Esophagus mucosa (tissue), 1 donor: ENCODE measurements around the gene LCP2. TPM values are rescaled to one million over a fixed set of nuclear protein-coding genes. Genes with fewer than 3 reads are reported as not detected.

ENCODE experiments used
- ATAC-seq: fragments of 200-7000 bp; cut with Tn5 transposase; one replicate; pipeline ENCODE4 v1.9.1; 2020
- total RNA-seq: library from RNA; stranded (reverse); gene quantifications from one replicate; pipeline ENCODE4 v1.2.4, GENCODE V29; 2023
- donor health status: DM: yes; HTN: yes; CAD: no.

Gene LCP2
- 3.0 TPM for total RNA-seq

DNA sequence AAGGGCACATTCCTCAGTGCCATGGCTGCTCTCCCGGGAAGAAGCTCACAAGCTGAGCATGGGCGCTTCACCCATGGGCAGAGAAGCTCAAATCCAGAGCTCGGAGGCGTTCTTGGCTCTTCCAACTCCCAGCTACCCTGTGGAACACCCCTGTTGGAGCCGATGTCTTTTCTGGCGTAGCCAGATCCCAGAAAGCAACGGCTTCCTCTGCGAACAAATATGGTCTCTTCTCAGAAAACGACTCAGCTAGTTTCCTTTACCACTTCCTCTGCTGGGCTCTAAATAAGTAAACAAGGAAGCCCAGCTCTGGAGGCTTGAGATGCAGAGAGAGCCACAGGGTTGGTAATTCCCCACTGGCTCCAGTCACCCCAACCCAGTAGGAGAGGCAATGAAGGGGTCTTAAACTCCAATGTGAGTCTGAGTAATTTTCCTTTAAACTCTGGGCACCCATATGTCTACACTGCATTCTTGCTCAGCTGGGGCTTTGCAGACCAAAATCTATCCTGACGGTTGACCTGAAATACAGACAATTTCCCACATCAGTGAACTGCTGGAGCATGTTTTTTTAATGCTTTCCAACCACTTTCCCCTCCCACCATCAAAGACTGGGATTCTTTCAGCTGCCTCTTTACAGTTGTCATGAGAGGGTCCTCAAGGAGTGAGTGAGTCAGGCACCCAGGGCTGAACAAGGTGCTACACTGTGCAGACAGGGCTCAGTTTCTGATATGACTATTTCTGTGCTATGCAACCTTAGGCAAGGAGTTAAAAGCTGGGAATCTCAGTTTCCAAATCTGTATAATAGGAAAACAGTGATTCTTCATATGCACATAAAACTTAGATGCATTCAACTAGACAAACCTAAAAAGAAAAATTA lies at the start of gene LCP2:
Gene LCP2 (minus strand): TSS at position 189 of the 874 bp plus-strand sequence. CDS start 166 bp downstream, at position 23.
- ATAC-seq, result no peak

DNA sequence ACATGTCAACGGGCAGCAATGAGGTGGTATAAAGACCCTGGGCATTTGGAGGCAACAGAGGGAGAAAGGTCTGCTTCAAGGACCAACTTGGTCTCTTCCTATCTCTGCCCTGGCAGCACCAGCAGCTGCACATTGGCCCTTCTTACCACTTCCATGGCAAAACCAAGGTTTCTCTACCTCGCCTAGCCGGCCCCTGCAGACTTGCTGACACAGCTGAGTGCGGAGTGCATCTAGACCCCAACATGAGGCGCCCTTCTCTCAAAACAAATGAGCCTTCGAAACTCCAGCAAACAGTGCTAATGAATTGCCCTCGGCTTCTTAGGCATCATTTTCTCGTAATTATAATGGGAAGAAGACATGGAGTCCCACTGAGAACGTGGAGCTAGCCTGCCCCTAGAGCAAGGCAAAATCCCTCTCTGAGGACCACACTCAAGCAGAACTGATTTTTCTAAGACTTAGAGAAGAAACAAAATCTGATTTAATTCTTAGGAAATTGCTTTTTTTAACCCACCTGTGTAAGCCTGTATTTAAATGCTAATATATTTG lies 49.5 kb upstream of the LCP2 start:
- no peak for ATAC-seq

DNA sequence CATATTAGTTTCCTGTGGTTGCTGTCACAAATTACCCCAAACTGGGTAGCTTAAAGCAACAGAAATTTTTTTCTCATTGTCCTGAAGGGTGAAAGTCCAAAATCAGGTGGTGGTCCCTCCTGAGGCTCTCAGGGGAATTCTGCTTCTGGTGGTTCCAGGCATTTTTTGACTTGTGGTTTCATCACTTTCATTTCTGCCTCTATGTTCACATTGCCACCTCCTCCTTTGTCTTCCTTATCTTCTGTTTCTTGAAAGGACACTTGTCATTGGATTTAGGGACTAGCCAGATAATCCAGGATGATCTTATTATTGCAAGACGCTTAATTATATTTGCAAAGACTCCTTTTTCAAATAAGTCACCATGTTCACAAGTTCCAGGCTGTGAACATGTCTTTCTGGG lies 48.4 kb upstream of the LCP2 start:
- ATAC-seq, result no peak

DNA sequence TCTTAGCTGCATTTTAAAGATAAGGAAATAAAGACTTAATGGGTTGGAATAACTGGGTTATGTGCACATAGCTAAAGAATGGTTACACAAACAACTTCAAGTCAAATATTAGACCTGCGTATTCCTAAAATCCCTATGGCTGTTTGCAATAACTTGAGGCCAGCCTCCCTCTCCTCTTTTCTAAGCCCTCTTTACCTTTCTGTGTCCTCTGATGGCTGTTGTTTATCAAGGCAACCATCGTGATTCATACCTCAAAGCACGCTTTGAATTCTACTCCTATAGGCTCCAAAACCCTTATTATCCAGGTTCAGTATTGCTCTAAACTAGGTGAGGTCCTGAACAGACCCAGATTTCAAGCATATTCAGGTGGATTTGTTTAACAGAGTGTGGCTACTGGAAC lies 45.6 kb upstream of the LCP2 start:
- no peak for ATAC-seq

DNA sequence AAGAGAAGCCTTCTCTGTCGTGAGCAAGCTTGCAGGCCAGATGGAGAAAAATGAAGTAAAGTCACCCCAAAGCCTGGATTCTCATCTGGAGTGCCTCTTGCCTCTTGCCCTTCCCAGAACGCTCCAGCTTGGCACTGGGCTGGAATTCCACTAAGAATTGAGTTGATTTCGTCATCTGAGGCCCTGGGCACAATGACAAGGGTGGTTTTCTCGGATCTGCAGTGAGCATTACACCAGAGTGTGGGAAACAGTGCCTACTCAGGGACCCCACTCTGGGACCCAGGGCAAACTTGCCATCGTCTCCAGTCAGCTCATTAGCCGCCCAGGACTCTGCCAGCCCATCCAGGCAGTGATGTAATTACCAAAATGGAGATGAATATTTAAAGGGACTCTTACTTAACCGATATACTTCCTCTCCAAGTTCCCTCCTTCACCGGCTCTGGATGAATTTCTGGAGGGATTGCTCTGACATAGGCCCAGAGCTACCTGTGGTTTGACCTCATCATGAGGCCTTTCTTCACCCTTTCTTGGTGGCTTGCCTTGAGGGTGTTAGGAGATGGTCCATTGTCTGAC lies 44.7 kb upstream of the LCP2 start:
- no peak for ATAC-seq

DNA sequence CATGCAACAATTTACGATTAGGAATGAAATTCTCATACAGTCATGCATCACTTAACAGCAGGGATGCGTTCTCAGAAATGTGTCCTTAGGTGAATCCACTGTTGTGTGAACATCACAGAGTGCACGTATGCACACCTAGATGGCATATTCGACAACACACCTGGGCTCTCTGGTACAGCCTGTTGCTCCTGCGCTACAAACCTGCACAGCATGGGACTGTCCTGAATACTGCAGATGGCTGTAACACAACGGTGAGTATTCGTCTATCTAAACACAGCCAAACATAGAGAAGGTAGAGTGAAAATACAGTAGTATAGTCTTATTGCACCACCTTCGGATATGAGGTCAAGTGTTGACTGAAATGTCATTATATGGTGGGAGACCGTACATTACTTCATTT lies 44.0 kb upstream of the LCP2 start:
- ATAC-seq, result no peak

DNA sequence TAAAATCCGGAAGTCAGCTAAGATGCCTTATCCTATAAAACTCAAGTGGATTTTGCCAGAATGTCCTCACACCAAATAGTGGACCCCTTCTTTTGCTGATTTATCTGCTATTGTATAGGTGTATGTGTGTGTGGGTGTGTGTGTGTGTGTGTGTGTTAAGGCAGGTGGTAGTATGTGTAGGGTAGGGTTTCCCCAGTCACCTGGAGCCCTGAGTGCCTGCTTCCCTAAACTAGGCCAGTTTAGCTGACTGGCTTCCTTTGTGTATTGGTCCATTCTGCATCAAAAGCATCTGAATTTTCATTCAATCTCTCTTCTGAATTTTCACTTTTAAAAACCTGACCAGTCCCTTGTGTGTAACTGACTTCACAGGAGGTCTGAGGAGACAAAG lies 42.2 kb upstream of the LCP2 start:
- ATAC-seq, result no peak

DNA sequence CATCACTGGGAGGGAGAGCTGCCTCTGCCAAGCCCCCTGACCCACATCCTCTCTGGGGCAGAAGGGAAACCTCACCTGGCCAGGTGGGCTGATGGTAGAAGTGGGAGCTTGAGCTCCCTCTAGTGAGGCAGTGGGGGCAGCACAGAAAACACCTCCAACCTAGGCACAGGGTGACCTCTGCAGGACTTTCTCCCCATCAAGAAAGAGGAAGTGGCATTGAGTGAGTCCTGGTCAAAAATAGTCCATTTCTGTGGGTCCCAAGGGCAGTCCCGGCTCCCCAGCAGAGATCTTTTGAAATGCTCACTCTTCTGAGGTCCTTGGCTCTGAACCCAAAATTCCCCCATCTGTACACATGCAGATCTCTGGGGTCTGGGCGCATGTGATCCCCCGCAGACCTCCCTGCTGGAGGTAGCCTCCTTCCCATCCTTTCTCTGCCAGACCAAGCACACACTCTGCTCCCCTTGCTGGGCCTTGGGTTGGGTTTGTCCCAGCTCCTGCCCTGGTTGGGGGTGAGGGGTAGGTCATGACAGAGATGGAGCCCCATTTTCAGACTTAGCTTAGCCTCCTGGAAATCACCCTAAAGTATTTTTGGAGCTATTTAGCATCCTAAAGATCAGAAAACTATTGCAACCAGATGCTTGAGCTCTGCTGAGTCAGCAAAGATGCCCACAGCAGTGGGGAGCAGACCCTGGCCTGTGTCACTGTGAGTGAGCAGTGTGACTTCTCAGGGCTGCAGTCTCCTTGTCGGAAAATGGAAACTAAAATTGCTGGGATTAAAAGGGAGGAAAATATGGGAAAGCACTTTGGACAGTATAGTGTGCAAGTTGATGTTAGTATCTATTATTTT lies 41.6 kb upstream of the LCP2 start:
- peak; percentile 67 for ATAC-seq

DNA sequence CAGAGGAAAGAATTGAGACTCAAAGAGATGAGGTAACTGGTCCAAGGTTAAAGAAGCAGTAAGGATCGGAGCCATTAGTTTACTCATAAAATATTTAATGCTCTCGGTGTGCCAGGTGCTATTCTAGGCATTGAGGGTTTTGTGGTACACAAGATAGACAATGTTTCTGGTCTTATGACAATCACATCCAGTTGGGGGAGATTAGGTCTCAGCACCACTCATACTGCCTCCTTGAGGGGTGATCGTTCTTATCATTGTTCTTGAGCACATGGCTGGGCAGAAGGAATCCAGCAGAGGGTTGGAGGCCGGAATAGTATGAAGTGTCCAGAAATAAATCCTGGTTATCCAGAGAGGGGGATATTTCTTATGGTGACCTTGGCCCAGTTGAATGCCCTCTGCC lies 40.7 kb upstream of the LCP2 start:
- no peak for ATAC-seq

DNA sequence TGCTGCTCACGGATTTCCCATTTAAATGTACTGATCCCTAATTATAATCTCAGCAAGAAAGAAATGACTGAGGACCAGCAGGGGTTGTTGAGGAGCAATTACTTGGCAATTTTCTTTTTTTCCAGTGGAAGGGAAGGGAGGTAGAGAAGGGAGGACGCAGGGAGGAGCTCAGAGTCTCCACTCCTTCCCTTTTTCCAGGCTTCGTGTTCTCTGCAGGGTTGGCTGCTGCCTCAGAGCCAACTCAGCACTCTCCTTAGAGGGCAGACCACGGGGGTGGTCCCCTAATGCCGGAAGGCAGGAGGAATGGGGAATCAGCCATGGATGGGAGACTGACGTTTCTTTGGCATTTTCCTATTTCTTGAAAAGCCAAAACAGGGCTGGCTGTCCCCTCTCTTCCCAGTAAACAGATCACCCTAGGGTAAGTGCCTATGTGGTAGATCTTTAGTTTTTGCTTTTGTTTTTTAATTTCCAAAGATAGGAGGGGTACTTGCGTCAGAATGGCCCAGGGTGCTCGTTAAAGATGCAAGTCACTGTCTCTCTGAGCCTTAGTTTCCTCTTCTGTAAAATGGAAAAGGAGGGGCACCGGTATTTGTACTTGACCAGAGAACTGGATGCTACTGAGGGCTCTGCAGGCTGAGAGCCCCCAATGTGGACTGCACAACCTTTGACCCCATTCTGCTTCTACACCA lies 39.6 kb upstream of the LCP2 start:
- ATAC-seq, result no peak

DNA sequence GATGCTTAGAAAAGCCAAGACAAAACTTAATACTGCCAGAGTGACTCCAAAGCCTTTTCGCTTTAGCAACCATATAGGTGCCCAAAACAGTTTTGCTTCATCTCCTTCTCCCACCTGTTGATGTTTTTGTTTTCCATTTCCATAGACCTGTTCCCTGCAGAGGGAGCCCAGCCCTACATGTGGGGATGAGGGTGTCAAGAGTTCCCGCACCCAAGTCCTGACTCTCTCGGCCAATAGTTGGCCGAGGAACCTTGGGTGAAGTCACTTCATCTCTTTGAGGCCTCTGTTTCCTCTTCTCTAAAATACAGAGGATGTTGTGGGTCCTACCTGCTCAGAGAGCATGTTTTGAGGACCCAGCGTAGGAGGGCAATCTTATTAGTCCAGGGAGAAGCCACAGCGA lies 38.5 kb upstream of the LCP2 start:
- ATAC-seq, result no peak

DNA sequence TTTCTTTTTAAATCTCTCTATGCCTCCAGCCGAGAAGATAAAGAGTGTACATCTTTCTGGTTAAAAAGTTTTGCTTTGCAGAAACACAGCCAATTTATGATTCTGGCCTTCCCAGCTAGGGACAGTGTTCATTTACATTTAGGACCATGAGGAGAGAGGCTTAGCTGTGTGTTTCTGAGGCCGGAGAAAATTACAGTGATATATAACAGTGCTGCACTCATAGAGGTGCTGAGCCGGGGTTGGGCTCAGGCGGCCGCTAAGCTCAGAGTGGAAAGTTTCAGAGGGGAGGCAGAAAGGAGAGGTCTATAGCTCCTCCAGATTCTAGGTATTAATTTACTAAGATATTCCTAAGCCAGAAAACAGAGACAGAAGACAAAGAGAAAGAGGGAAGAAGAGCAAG lies 37.0 kb upstream of the LCP2 start:
- no peak for ATAC-seq

DNA sequence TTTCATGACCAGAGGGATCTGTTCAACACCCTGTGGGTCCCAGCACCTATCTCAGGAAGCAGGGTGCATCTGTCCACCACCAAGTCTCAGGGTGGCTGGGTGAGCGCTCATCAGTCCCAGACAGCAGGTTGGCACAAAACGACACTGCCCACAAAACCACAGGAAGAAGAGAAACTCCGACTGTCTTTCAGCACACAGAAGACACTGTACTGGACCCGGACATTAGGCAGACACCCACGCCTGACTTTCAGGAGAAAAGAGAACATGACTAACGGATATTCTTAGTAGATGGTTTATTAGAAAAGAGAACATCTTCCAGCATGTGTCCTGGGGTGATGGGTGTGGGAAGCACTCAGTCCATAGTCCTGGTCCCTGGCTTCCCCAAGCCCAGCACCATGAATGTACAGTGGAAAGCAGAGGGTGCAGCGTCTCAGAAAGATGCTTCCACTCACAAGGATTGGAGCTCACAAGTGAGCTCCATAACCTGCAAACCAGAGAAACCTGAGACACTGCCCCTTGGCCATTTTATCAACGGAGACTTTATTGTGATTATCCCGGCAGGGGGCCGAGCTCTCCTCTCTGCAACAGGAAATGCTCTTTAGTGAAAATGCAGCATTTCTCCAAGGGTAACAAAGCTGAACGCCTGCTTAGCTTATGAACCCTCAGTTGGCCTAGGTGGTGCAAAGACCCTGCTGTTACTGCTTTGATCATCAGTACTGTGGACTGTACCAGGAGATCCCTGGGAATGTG lies 35.8 kb upstream of the LCP2 start:
- ATAC-seq, result no peak

DNA sequence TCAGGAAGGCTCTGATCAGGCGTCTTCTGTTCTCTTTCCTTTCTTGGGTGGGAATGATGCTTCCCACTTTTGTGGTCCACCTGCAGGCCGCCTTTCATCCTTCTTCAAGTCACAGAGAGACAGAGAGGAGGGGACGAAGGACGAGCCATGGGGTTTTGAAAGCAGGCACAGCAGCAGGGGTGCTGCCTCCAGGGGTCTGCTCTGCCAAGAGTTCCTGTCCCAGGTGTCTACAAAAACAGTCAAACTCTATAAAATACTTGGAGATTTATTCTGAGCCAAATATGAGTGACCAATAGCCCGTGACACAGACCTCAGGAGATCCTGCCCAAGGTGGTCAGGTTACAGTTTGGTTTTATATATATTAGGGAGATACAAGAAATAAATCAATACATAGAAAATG lies 34.5 kb upstream of the LCP2 start:
- no peak for ATAC-seq

DNA sequence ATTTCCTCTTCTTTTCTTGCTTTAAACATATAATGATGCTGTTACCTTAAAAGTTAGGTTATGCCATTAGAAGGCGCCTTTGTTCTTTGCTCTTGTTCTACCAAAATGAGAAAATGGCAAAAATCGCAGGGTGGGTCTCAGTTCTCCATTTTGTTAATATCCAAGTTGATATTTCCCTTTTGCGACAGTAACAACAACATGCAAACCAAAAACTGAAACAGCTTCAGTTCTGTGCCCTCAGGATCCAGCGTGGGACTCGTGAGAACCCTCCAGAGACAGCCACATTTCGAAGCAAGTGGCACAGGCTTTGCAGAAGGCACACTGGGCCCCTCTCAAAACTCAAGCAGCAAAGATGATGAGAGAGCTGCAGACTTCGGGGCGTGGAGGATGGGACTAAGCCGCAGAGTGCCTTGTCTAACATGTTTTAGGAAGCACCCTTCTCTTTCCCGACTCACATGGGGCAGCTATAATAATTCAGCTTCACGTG lies 33.0 kb upstream of the LCP2 start:
- no peak for ATAC-seq

DNA sequence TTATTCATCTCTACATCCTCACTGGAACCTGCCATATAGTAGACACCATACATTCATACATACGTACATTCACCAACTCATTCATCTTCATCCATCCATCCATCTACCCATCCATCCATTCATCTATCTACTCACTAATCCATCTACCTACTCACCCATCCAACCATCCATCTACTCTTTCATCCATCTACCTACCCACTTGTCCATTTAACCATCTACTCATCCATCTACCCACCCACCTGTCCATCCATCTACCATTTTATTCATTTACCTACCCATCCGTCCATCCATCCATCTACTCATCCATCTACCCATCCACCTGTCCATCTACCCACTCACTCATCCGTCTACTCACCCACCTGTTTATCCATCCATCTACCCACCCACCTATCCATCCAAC lies 31.9 kb upstream of the LCP2 start:
- no peak for ATAC-seq

DNA sequence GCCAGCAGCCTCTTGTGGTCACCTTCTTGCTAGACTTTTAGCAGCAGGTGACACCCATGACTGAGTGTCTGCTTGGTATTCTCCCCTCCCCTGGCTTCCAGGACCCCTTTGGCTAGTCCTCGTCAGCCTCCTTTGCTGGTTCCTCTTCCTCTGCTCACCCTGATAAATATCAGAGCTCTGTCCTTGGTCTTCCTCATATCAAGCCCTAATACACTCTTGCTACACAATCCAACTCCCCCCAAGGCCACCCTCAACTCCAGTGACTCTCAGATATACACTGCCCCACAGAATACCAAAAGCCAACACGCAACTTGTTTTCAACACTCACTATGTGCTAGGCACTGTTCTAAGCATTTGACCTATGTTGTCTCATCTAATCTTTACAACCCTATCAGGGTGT lies 30.3 kb upstream of the LCP2 start:
- no peak for ATAC-seq

DNA sequence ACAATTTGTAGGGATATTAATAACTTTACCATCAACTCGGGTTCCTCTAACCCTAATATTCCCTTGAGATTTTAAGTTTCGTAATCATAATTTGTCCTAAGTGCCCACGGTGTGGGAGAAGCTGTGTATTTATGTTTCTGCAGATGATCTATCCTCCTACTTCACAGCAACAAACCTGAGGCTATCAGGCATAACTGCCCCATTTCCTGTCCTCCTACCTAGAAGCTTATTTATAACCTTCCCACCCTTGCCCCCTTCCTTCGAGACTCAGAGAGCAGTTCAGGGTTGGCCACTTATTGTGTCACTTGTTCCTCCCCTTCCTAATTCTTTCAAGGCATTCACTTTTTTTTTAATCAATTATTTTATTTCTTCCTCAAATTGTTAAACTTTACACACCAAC lies 29.6 kb upstream of the LCP2 start:
- ATAC-seq, result no peak

DNA sequence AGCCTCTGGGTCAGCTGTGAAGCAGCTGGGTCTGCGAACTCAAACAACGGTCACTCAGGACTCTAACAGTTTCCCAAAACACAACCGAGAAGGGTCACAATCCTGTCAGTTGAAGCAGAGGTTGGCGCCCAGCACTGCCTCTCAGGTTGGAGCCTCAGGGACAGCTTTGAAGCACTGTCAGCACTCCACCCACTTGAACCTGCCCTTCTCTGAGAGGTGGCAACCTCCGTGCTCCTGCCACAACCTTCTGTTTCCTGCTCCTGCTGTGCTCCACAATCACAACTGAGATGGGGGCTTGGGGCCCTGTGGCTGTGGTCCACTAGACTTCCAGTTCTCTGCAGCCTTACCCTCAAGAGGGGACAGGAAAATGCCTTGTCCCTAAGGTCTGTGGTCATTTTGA lies 21.7 kb upstream of the LCP2 start:
- no peak for ATAC-seq

DNA sequence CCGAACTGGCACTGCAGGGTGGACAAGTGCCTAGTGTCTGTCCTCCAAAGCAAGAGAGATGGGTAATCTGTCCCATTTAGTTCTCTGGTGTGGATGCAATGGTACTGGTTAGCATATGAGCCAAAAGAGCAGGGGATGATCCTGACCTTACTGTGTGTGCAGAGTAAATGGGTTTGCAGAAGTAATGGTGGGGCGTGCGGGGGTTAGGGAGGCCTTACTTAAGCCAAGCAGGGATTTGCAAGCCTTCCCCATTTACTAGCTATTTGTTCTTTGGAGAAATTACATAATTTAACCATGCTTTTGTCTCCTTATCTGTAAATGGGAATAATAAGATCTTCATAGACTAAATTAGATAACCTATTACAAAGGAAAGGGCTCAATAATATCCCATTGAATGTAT lies 19.9 kb upstream of the LCP2 start:
- no peak for ATAC-seq

DNA sequence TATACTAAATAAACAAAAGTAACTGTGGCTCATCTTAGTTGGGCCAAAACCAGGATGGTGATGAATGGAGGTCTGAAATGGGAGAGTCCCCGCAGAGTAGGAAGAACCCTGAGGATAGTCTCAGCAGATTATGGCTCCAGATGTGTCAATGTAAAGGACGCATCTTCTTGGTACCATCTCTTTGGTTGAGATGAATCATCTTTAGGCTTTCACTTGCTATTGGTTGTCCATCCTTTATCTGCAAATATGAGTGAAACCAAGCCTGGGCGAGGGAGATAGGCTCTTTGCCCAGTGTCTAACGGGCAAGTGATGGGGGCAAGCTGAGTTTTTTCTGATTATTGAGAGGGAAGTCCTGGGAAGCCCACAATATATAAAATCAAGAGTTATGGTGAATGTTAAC lies 19.4 kb upstream of the LCP2 start:
- ATAC-seq, result no peak

DNA sequence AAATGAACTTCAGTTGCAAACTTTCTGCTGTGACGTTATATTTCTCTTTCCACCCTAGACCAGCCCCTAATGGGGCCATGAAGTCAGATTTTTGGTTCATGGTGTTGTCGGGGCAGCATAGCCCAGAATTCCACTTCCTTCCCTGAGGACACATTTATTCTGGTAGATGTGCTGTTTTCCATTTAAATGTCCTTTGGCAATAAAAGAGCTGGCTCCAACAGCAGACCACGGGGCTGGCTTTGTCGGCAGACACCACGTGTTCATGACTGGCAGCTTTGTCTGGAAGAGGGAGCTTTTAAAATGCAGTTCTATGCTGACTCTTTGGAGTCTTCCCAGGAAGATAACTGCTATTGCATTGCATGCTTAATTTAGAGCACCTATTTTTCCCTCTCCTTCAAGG lies 17.6 kb upstream of the LCP2 start:
- ATAC-seq, result no peak
